SK-N-MC (cell line): ENCODE measurements around the gene KREMEN2.

Experiments used
- EZH2 ChIP-seq: fragments of 200-600 bp; sonication (generic); IDR thresholded peaks from one replicate; pipeline ENCODE4 v1.6.1; 2017; ENCODE audit warnings: antibody characterized with exemption
- FOXP2 ChIP-seq: optimal IDR thresholded peaks from 2 replicates; pipeline ENCODE3; 2011; ENCODE audit warnings: mild to moderate bottlenecking, moderate library complexity; ENCODE audit not compliant: insufficient read depth; ENCODE audit errors: extremely low read length, control extremely low read depth
- POLR2AphosphoS5 ChIP-seq: IDR thresholded peaks from 2 replicates; pipeline ENCODE4 v1.6.1; 2012; ENCODE audit warnings: mild to moderate bottlenecking, low read depth, low read length, borderline replicate concordance

- TF ChIP-seq EZH2: no peak
- no peak for TF ChIP-seq POLR2AphosphoS5
- no peak for TF ChIP-seq FOXP2
These were observed 35.3 kb upstream of the KREMEN2 start for GRCh38 chr16:2928796-2929195.
